ENCODE measurements around the gene ZFYVE28.

ZFYVE28 gene

DNA sequence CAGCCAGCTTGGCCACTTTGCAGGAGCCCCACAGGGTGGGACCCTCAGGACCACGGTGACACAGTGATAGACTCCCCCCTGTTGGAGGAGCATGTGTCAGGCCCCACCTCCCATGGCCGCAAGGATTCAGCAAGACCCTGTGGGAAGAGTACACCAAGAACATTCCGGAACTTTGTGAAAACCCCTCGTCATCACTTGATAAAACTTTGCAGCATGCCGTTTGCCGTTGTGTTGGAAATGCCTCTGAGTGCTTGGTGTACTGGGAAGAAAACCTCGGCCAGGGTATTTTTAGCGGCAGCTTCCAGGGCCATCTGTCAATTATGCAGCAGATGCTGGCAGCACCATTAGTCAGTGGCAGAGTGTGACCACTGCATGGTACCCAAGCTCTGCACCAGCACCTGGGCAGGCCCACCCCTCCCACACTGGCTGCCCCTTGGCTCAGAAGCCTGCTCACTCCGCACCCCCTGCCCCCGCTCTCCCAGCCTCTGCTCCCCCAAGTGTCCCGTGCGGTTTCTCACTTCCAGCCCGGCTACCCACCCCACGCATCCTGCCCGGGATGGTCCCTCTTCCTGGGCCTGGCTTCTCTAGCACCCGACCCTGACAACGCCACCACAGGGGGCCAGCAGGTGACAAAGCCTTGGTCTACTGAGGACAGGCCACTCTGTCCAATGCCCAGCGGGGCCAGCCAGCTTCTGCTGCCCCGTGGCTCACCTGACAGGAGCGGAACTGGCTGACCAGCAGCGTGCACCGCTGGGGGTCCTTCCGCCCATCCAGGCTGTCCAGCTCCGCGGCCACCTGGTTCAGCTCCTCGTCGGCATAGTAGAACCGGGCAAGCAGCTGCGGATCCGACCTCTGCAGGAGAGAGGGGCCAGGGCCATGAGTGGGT lies 65.0 kb downstream of the ZFYVE28 start:
- DNase-seq (ENCODE audit: low read depth) = no peak

- no peak for DNase-seq (ENCODE audit: low read depth)
Observed at GRCh38 chr4:2352729-2353221, 65.7 kb downstream of the ZFYVE28 start.

GRCh38 chr4:2352171-2352570 lies 66.3 kb downstream of the ZFYVE28 start:
- DNase-seq (ENCODE audit: low read depth) = no peak

GRCh38 chr4:2350982-2351381 lies 67.5 kb downstream of the ZFYVE28 start:
- DNase-seq (ENCODE audit: low read depth) = no peak

GRCh38 chr4:2348786-2349185 lies 69.7 kb downstream of the ZFYVE28 start:
- no peak for DNase-seq (ENCODE audit: low read depth)

DNA sequence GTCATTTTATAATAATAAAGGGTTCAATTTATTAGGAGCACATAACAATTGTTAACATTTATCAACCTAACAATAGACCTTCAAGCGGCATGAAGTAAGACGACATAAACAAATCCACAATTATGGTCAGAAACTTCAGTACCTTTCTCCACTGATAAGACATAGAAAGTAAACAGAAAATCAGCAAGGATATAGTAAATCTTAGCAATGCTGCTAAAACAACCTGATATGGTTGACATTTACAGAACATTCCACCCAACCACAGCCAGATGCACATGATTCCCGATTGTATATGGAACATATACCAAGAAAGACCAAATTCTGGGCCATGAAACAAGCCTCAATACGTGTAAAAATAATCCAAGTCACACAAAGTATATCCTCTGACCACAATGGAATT lies 71.3 kb downstream of the ZFYVE28 start:
- no peak for DNase-seq (ENCODE audit: low read depth)

DNA sequence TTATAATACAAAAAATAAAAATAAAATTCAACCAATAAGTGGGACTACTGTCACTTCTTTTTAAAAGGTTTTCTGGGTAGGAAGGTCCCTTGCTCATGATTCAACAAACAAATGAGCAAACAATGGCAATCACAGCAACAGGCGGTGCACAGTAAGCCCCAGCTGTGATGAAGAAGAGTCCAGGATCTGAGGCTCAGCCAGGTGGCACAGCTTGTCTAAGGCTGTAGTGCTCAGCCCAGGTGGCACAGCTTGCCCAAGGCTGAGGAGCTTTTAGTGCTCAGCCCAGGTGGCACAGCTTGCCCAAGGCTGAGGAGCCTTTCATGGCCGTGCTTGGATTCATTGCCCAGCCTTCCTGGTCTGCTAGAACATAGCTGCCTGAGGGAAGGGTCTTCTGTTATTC lies 75.0 kb downstream of the ZFYVE28 start:
- DNase-seq (ENCODE audit: low read depth) = no peak

DNA sequence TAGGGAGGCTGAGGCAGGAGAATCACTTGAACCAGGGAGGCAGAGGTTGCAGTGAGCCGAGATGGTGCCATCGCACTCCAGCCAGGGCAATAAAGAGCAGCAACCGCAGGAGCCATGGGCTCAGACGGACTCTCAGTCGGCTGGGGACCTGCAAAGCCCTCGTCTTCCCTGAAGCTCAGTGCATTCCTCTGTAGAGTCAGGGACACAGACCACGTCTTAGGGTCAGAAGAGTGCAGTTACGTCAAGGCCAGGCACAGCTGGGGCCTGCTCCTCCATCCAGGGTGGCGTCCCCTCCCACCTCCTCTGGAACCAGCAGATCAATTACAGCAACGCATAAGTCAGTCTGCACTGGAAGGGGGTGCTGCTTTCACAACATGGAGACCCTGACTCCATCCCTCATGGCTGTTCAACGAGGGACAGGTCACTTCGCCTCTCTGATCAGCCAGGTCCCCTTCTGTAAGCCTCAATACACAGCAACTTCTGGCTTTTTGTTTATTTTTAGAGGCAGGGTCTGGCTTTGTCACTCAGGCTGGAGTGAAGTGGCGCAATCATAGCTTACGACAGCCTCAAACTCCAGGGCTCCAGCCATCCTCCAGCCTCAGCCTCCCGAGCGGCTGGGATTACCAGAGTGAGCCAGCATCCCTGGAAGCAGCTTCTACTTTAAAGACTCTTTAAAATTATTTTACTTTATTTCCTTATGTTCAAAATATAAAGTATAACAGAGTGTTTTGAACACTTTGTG lies 76.4 kb downstream of the ZFYVE28 start:
- no peak for DNase-seq (ENCODE audit: low read depth)

DNA sequence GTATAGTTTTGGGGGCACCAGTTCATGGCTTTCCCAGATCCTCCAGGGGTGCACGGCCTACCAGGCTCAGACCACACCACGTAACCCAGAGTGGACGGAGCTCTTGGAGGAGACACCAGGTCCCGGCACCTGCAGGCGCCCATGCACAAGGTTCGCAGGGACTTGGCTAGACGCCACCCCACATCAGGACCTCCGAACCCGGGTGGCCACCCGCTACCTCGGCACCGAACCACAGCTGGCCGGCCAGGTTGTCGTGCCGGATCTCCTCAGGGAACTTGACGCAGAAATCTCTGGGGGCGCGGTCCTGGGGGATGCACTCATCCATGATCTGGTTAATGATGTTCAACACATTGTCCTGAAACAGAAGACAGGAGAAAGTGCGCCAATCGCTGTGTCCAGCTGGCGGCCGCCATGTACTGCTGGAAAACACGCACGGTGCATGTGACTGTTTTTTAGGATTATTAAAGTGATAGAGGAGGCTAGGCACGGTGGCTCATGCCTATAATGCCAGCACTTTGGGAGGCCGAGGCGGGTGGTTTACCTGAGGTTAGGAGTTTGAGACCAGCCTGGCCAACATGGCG lies 77.1 kb downstream of the ZFYVE28 start:
- no peak for DNase-seq (ENCODE audit: low read depth)

GRCh38 chr4:2340272-2341061 lies 78.0 kb downstream of the ZFYVE28 start:
- DNase-seq (ENCODE audit: low read depth) = no peak

GRCh38 chr4:2339458-2340271 lies 78.8 kb downstream of the ZFYVE28 start:
- no peak for DNase-seq (ENCODE audit: low read depth)

DNA sequence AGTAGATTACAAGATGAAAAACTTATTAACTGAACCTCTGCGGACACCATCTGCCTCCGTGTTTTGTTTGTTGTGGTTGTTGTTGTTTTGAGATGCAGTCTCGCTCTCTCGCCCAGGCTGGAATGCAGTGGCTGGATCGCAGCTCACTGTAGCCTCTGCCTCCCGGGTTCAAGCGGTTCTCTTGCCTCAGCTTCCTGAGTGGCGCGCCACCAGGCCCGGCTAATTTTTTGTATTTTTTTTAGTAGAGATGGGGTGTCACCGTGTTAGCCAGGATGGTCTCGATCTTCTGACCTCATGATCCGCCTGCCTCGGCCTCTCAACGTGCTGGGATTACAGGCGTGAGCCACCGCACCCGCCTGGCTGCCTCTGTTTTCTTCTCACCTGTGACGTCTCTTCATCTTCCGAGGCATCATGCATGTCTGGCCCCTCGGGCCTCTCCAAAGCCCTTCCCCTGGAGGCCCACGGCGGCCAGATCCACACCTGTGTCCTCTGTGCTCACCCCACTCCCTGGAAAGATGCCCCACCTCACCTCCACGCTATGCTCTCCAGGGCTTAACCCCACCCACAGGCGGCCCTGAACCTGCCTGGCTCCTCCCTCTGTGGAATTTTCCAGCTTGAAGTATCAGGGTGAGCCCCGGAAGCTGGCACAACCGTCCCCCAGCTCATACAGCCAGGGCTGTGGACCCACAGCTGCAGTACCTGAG lies 79.5 kb downstream of the ZFYVE28 start:
- no peak for DNase-seq (ENCODE audit: low read depth)

DNA sequence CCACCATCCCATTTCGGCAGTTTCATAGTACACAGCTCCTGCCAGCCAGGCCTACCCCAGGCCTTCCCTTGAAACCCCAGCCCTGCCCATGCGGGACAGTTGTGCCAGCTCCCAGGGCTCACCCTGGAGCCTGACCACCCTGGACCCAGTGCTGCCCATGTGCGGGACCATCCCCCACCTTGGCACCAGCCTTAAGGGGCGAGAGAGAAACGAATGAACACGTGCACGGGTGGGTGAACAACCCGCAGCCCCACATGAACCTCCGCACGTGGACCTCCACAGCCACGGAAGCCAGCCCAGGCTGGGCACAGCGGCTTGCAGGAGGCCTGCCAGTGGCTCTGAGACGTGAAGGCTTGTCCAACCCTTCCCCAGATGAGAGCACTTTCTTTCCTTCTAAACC lies 80.5 kb downstream of the ZFYVE28 start:
- DNase-seq (ENCODE audit: low read depth) = no peak

DNA sequence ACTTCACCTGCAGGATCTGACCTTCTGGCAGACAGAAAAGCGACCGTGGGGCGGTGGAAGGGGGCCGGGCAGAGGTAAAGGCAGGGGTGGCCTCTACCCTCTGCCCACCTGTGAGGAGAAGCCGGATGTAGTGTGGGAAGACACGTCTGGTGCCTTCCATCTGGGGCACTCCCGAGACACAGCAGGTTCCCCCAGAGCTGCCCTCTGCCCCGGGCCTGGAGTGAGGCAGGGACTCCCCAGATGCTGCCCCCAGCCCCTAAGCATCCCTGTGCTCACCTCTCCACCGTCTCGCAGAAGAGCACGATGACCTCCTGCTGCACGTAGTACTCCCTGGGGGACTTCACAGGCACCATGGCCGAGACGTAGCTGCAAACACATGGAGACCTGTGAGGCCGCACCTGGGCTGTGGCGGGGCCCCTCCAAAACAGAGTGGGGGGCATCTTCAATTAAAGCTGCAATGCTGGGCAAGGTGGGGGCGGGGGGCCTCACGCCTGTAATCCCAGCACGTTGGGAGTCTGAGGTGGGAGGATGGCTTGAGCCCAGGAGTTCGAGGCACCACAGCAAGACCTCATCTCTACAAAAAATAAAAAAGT lies 81.2 kb downstream of the ZFYVE28 start:
- no peak for DNase-seq (ENCODE audit: low read depth)

GRCh38 chr4:2336659-2337058 lies 81.8 kb downstream of the ZFYVE28 start:
- no peak for DNase-seq (ENCODE audit: low read depth)

GRCh38 chr4:2335729-2336101 lies 82.7 kb downstream of the ZFYVE28 start:
- DNase-seq (ENCODE audit: low read depth) = no peak

- DNase-seq (ENCODE audit: low read depth) = no peak
Observed at GRCh38 chr4:2334826-2335728, 83.4 kb downstream of the ZFYVE28 start.

GRCh38 chr4:2333916-2334644 lies 84.4 kb downstream of the ZFYVE28 start:
- no peak for DNase-seq (ENCODE audit: low read depth)

Data from iris pigment epithelial cell (primary cell).